ENCODE data around the gene PCDH9.

PCDH9 gene

DNA sequence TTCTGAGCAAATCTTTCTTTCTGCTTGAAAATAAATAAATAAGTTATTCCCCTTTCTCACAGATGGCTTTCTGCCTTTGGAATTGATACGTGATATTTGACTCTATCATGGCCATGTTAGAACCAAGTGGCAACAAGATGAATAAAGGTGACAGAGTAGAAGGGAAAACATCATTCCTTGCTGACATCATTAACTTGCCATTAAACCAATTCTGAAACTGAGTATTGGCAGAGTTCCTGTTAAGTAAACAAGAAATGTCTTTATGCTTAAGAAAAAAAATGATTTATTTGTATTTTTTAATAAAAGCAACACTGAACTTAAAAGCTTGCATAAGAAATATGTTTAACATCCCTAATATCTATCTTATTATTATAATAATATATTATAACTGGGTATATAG lies 828.1 kb downstream of the PCDH9 start:
- Histone ChIP-seq H3K4me2 (ENCODE audit: low read length) (no peak overlapping the region), H2BK5ac (ENCODE audit: low read depth, low read length, poor library complexity) (no peak overlapping the region), H3K27ac (ENCODE audit: low read depth, low read length) (no peak overlapping the region), H4K12ac (ENCODE audit: low read depth, low read length) (no peak overlapping the region), H3K23ac (ENCODE audit: low read length) (no peak overlapping the region), H4K8ac (ENCODE audit: low read depth, low read length) (no peak overlapping the region), H3K9ac (ENCODE audit: low read length) (no peak overlapping the region), H3K79me2 (ENCODE audit: control insufficient read depth, insufficient read depth, low read length, poor library complexity) (no peaks in the 10 kb centered on the region), H2BK12ac (ENCODE audit: low read length) (no peak overlapping the region), H3K27me3 (ENCODE audit: insufficient read depth, low read length) (no peaks in the 10 kb centered on the region), H3K18ac (ENCODE audit: low read length) (no peak overlapping the region), H3K79me1 (ENCODE audit: low read length) (no peaks in the 10 kb centered on the region), H2BK120ac (ENCODE audit: insufficient read depth, low read length, poor library complexity) (no peak overlapping the region), H3K4ac (ENCODE audit: low read depth, low read length) (no peak overlapping the region), H4K91ac (ENCODE audit: low read depth, low read length) (no peak overlapping the region), H3K4me1 (ENCODE audit: control insufficient read depth in 1 of 2, insufficient read depth in 2 of 2, low read length in 2 of 2) (no peaks in the 10 kb centered on the region), H3K36me3 (ENCODE audit: control insufficient read depth in 1 of 2, insufficient read depth in 2 of 2, low read length in 2 of 2) (no peaks in the 10 kb centered on the region), H3K9me3 (ENCODE audit: insufficient read depth, low read depth, low read length) (no peaks in the 10 kb centered on the region), H3K4me3 (ENCODE audit: low read depth, low read length) (no peak overlapping the region), H2AFZ (ENCODE audit: insufficient read depth, low read length, poor library complexity) (no peak overlapping the region), H2AK5ac (ENCODE audit: low read length) (no peak overlapping the region), H3K14ac (ENCODE audit: low read length) (no peak overlapping the region)
- DNase-seq, result no peak
- no CpG with 5 or more reads among the region's 1 CpG for WGBS (ENCODE audit: extremely low coverage, insufficient coverage, insufficient read length)

DNA sequence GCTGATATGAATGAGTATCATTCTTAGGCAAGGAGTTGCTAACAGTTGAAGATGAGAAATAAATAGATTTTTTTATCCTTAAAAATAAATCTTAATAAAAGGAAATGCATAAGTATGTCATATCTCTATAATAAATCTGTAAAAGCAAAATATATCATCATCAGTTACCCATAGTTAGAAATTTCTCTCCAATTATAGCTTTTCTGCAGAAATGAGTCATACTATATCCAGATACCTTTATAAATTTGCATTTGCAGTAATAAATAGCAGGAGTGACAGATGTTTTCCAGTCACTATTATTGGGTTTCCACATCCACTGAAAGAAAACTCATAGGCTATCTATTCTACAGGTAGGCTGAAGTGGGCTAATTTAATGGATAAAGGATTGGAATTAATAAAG lies 829.8 kb downstream of the PCDH9 start:
- Histone ChIP-seq H3K36me3 (ENCODE audit: control insufficient read depth in 1 of 2, insufficient read depth in 2 of 2, low read length in 2 of 2) (no peaks in the 10 kb centered on the region), H4K91ac (ENCODE audit: low read depth, low read length) (no peak overlapping the region)

DNA sequence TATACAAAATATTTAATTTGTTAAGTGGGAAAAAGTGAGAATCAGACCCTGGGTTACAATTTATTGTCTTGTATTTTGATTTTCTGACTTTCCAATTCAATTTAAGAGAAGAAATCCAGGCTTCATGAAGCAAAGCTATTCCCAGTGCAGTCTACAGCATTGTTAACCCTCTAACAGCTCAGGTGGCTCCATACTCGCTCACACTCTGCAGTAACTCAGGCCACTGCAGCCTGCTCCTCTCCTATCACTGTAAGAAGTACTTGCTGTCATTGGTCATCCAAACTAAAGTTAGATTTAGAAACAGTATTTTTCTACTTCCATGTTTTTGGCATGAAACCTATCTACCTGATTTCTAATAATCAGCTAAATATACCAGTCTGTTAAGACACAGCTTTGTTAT lies 830.3 kb downstream of the PCDH9 start:
- Histone ChIP-seq H3K27me3 (ENCODE audit: insufficient read depth, low read length) (no peaks in the 10 kb centered on the region), H3K79me1 (ENCODE audit: low read length) (no peaks in the 10 kb centered on the region), H3K4me3 (ENCODE audit: low read depth, low read length) (no peak overlapping the region), H2BK120ac (ENCODE audit: insufficient read depth, low read length, poor library complexity) (no peak overlapping the region), H3K9me3 (ENCODE audit: insufficient read depth, low read depth, low read length) (no peaks in the 10 kb centered on the region), H3K14ac (ENCODE audit: low read length) (no peak overlapping the region), H3K9ac (ENCODE audit: low read length) (no peak overlapping the region), H2BK12ac (ENCODE audit: low read length) (no peak overlapping the region), H2AFZ (ENCODE audit: insufficient read depth, low read length, poor library complexity) (no peak overlapping the region), H3K4me2 (ENCODE audit: low read length) (no peak overlapping the region), H3K4ac (ENCODE audit: low read depth, low read length) (no peak overlapping the region), H4K12ac (ENCODE audit: low read depth, low read length) (no peak overlapping the region), H2BK5ac (ENCODE audit: low read depth, low read length, poor library complexity) (no peak overlapping the region), H3K23ac (ENCODE audit: low read length) (no peak overlapping the region), H4K91ac (ENCODE audit: low read depth, low read length) (no peak overlapping the region), H3K79me2 (ENCODE audit: control insufficient read depth, insufficient read depth, low read length, poor library complexity) (no peaks in the 10 kb centered on the region), H3K27ac (ENCODE audit: low read depth, low read length) (no peak overlapping the region), H2AK5ac (ENCODE audit: low read length) (no peak overlapping the region), H3K4me1 (ENCODE audit: control insufficient read depth in 1 of 2, insufficient read depth in 2 of 2, low read length in 2 of 2) (no peaks in the 10 kb centered on the region), H3K36me3 (ENCODE audit: control insufficient read depth in 1 of 2, insufficient read depth in 2 of 2, low read length in 2 of 2) (no peaks in the 10 kb centered on the region), H3K18ac (ENCODE audit: low read length) (no peak overlapping the region), H4K8ac (ENCODE audit: low read depth, low read length) (no peak overlapping the region)
- no peak for DNase-seq
- no CpG with 5 or more reads among the region's 1 CpG for WGBS (ENCODE audit: extremely low coverage, insufficient coverage, insufficient read length)

More for the DNA sequence above, 829.8 kb downstream of the PCDH9 start:
- no peak overlapping the region for H3K9ac ChIP-seq (ENCODE audit: low read length)
- H3K79me1 ChIP-seq (ENCODE audit: low read length), result no peaks in the 10 kb centered on the region
- H3K23ac ChIP-seq (ENCODE audit: low read length), result no peak overlapping the region
- H3K9me3 ChIP-seq (ENCODE audit: insufficient read depth, low read depth, low read length), result no peaks in the 10 kb centered on the region
- no peak overlapping the region for H3K4me2 ChIP-seq (ENCODE audit: low read length)
- H2AK5ac ChIP-seq (ENCODE audit: low read length), result no peak overlapping the region
- no peak overlapping the region for H3K14ac ChIP-seq (ENCODE audit: low read length)
- H3K79me2 ChIP-seq (ENCODE audit: control insufficient read depth, insufficient read depth, low read length, poor library complexity), result no peaks in the 10 kb centered on the region
- no peak for DNase-seq
- no peak overlapping the region for H2BK12ac ChIP-seq (ENCODE audit: low read length)
- H2BK5ac ChIP-seq (ENCODE audit: low read depth, low read length, poor library complexity), result no peak overlapping the region
- H3K4me1 ChIP-seq (ENCODE audit: control insufficient read depth in 1 of 2, insufficient read depth in 2 of 2, low read length in 2 of 2), result no peaks in the 10 kb centered on the region
- H3K4me3 ChIP-seq (ENCODE audit: low read depth, low read length), result no peak overlapping the region
- H4K8ac ChIP-seq (ENCODE audit: low read depth, low read length), result no peak overlapping the region
- no peak overlapping the region for H4K12ac ChIP-seq (ENCODE audit: low read depth, low read length)
- H2BK120ac ChIP-seq (ENCODE audit: insufficient read depth, low read length, poor library complexity), result no peak overlapping the region
- H3K4ac ChIP-seq (ENCODE audit: low read depth, low read length), result no peak overlapping the region
- no peak overlapping the region for H2AFZ ChIP-seq (ENCODE audit: insufficient read depth, low read length, poor library complexity)
- H3K18ac ChIP-seq (ENCODE audit: low read length), result no peak overlapping the region
- no peaks in the 10 kb centered on the region for H3K27me3 ChIP-seq (ENCODE audit: insufficient read depth, low read length)
- H3K27ac ChIP-seq (ENCODE audit: low read depth, low read length), result no peak overlapping the region

DNA sequence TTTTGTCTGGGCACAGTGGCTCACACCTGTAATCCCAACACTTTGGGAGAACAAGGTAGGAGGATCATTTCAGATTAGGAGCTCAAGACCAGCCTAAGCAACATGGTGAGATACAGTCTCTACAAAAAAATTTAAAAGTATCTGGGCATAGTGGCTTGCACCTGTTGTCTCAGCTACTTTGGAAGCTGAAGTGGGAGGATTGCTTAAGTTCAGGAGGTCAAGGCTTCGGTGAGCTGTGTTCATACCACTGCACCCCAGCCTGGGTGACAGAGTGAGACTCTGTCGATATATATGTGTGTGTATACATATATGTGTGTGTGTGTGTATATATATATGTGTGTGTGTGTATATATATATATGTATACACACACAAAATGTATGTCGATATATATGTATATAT lies 833.0 kb downstream of the PCDH9 start:
- H3K4me1 ChIP-seq (ENCODE audit: control insufficient read depth in 1 of 2, insufficient read depth in 2 of 2, low read length in 2 of 2), result no peaks in the 10 kb centered on the region
- no peak overlapping the region for H3K4me3 ChIP-seq (ENCODE audit: low read depth, low read length)
- H3K79me1 ChIP-seq (ENCODE audit: low read length), result no peaks in the 10 kb centered on the region
- no peak overlapping the region for H3K18ac ChIP-seq (ENCODE audit: low read length)
- no peak overlapping the region for H3K4ac ChIP-seq (ENCODE audit: low read depth, low read length)
- H4K91ac ChIP-seq (ENCODE audit: low read depth, low read length), result no peak overlapping the region
- H2BK120ac ChIP-seq (ENCODE audit: insufficient read depth, low read length, poor library complexity), result no peak overlapping the region
- no peaks in the 10 kb centered on the region for H3K36me3 ChIP-seq (ENCODE audit: control insufficient read depth in 1 of 2, insufficient read depth in 2 of 2, low read length in 2 of 2)
- no peak overlapping the region for H3K4me2 ChIP-seq (ENCODE audit: low read length)
- no peak overlapping the region for H2BK12ac ChIP-seq (ENCODE audit: low read length)
- WGBS (ENCODE audit: extremely low coverage, insufficient coverage, insufficient read length), result no CpG with 5 or more reads among the region's 3 CpGs
- H2BK5ac ChIP-seq (ENCODE audit: low read depth, low read length, poor library complexity), result no peak overlapping the region
- no peak overlapping the region for H2AK5ac ChIP-seq (ENCODE audit: low read length)
- no peak for DNase-seq
- no peak overlapping the region for H3K27ac ChIP-seq (ENCODE audit: low read depth, low read length)
- H3K27me3 ChIP-seq (ENCODE audit: insufficient read depth, low read length), result no peaks in the 10 kb centered on the region
- H4K12ac ChIP-seq (ENCODE audit: low read depth, low read length), result no peak overlapping the region
- H4K8ac ChIP-seq (ENCODE audit: low read depth, low read length), result no peak overlapping the region
- no peak overlapping the region for H3K9ac ChIP-seq (ENCODE audit: low read length)
- H3K79me2 ChIP-seq (ENCODE audit: control insufficient read depth, insufficient read depth, low read length, poor library complexity), result no peaks in the 10 kb centered on the region
- no peak overlapping the region for H3K23ac ChIP-seq (ENCODE audit: low read length)
- H3K9me3 ChIP-seq (ENCODE audit: insufficient read depth, low read depth, low read length), result no peaks in the 10 kb centered on the region
- H2AFZ ChIP-seq (ENCODE audit: insufficient read depth, low read length, poor library complexity), result no peak overlapping the region
- no peak overlapping the region for H3K14ac ChIP-seq (ENCODE audit: low read length)

DNA sequence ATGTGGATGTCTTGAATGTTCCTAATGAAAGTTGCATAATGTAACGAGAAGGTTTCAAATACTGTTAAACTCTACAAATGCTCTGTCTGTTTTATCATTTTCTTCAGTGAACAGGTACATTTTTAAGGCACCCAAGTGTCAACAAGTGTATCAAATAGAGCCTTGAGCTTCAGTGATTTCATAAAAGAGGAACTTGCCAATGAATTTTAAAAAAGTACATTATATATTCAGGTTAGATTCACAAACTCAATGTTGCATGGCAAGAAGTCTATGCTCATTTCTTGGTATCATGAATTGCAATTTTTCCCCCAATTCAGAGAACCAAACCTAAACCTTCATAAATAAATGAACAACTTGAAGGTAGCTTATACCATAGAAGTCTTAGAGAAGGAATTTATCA lies 838.8 kb downstream of the PCDH9 start:
- Histone ChIP-seq H3K9me3 (ENCODE audit: insufficient read depth, low read depth, low read length) (no peaks in the 10 kb centered on the region), H2BK5ac (ENCODE audit: low read depth, low read length, poor library complexity) (no peak overlapping the region), H4K12ac (ENCODE audit: low read depth, low read length) (no peak overlapping the region), H4K91ac (ENCODE audit: low read depth, low read length) (no peak overlapping the region), H3K4me1 (ENCODE audit: control insufficient read depth in 1 of 2, insufficient read depth in 2 of 2, low read length in 2 of 2) (no peaks in the 10 kb centered on the region), H2BK12ac (ENCODE audit: low read length) (no peak overlapping the region), H3K27me3 (ENCODE audit: insufficient read depth, low read length) (no peaks in the 10 kb centered on the region), H2BK120ac (ENCODE audit: insufficient read depth, low read length, poor library complexity) (no peak overlapping the region), H3K23ac (ENCODE audit: low read length) (no peak overlapping the region), H3K4me2 (ENCODE audit: low read length) (no peak overlapping the region), H4K8ac (ENCODE audit: low read depth, low read length) (no peak overlapping the region), H3K79me1 (ENCODE audit: low read length) (no peaks in the 10 kb centered on the region), H3K79me2 (ENCODE audit: control insufficient read depth, insufficient read depth, low read length, poor library complexity) (no peaks in the 10 kb centered on the region), H3K27ac (ENCODE audit: low read depth, low read length) (no peak overlapping the region), H3K18ac (ENCODE audit: low read length) (no peak overlapping the region), H3K4me3 (ENCODE audit: low read depth, low read length) (no peak overlapping the region), H2AK5ac (ENCODE audit: low read length) (no peak overlapping the region), H3K14ac (ENCODE audit: low read length) (no peak overlapping the region), H3K9ac (ENCODE audit: low read length) (no peak overlapping the region), H3K4ac (ENCODE audit: low read depth, low read length) (no peak overlapping the region), H2AFZ (ENCODE audit: insufficient read depth, low read length, poor library complexity) (no peak overlapping the region), H3K36me3 (ENCODE audit: control insufficient read depth in 1 of 2, insufficient read depth in 2 of 2, low read length in 2 of 2) (no peaks in the 10 kb centered on the region)
- no CpG with 5 or more reads among the region's 1 CpG for WGBS (ENCODE audit: extremely low coverage, insufficient coverage, insufficient read length)
- no peak for DNase-seq

Data from trophoblast cell (in vitro differentiated cells and primary cell).